GM21360 (cell line): Measurements from ENCODE around the gene RPL38.

Experiments
- ATAC-seq: cut with Tn5 transposase; IDR thresholded peaks from one replicate; pipeline ENCODE4 v1.9.1; 2021; ENCODE audit warnings: mild to moderate bottlenecking, moderate library complexity; ENCODE audit not compliant: unreplicated experiment

Gene RPL38

GRCh38 chr17:74223901-74224300, 20.4 kb downstream of the RPL38 start:
- ATAC-seq = no peak

- ATAC-seq = no peak
Observed at GRCh38 chr17:74224959-74225725, 21.7 kb downstream of the RPL38 start.

GRCh38 chr17:74226252-74226651, 22.8 kb downstream of the RPL38 start:
- ATAC-seq = no peak

GRCh38 chr17:74227271-74228080, 24.0 kb downstream of the RPL38 start:
- ATAC-seq = no peak

- ATAC-seq = no peak
Observed at GRCh38 chr17:74228306-74228978, 25.0 kb downstream of the RPL38 start.

- ATAC-seq = no peak
Observed at GRCh38 chr17:74230896-74231295, 27.4 kb downstream of the RPL38 start.

GRCh38 chr17:74231928-74232907, 28.7 kb downstream of the RPL38 start:
- no peak for ATAC-seq

- ATAC-seq = no peak
Observed at GRCh38 chr17:74233937-74234336, 30.5 kb downstream of the RPL38 start.

GRCh38 chr17:74234486-74234885, 31.0 kb downstream of the RPL38 start:
- no peak for ATAC-seq

GRCh38 chr17:74235040-74235581, 31.6 kb downstream of the RPL38 start:
- no peak for ATAC-seq

GRCh38 chr17:74235911-74236371, 32.5 kb downstream of the RPL38 start:
- no peak for ATAC-seq

GRCh38 chr17:74237321-74237720, 33.8 kb downstream of the RPL38 start:
- ATAC-seq = no peak

GRCh38 chr17:74239172-74239571, 35.7 kb downstream of the RPL38 start:
- no peak for ATAC-seq

GRCh38 chr17:74240618-74241205, 37.2 kb downstream of the RPL38 start:
- ATAC-seq = no peak

- ATAC-seq = no peak
Observed at GRCh38 chr17:74241431-74241830, 38.0 kb downstream of the RPL38 start.

GRCh38 chr17:74241847-74242246, 38.4 kb downstream of the RPL38 start:
- ATAC-seq = no peak

- no peak for ATAC-seq
Observed at GRCh38 chr17:74243013-74243755, 39.7 kb downstream of the RPL38 start.

- ATAC-seq = no peak
Observed at GRCh38 chr17:74244128-74244527, 40.6 kb downstream of the RPL38 start.

GRCh38 chr17:74244548-74244947, 41.1 kb downstream of the RPL38 start:
- ATAC-seq = no peak
